Fibroblast of skin of abdomen (primary cell): ENCODE measurements around the gene HSD11B2.
"Not testable (repeated sequence)": the region's sequence is repeated elsewhere in the genome, so short reads cannot be mapped to it uniquely, and the experiment has no call there.

ENCODE experiments used
- DNase-seq: peaks from one replicate; pipeline ENCODE4 v3.0.0-alpha.2; 2013

HSD11B2 gene

GRCh38 chr16:67415421-67415820 is 15.5 kb upstream of the HSD11B2 start:
- not testable (repeated sequence) for DNase-seq

- peak; percentile 66 for DNase-seq
Measured at GRCh38 chr16:67415872-67416793, 14.8 kb upstream of the HSD11B2 start, which contains the start of gene ZDHHC1. Gene ZDHHC1, minus strand, starts transcription at chr16:67416477. Its CDS starts 8,702 bp downstream, at chr16:67407775.

DNA sequence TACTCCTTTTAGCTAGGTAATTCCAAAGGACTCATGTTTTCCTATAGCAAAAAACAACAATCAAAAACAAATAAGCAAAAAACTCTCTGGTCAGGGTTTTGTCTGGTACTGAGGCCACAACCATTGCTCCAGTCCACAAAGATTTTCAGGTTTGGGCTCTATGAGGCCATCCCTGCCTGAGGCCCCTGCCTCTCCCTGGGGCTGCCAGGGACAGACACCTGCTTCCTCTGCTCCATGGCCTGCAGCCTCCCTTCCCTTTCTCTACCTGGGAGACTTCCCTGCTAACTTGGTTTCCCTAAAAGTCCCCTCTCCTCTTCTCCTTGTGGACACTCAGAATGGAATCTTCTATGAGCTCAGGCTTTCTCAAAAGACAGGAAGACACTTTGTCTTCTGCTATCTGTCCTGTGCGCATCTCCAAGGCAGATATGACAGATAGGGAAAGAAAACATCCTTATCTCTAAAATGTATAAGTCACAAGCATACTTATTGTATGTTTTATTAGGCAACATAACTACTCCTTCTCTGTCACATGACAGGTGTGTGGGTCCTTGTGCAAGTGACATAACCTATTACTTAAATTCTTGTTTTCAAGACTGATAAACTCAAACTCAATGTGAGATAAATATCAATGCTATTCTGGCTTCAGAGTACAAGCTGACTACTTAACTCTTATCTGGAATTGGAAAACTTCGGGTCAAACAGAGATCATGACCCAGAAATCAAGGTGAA is 13.4 kb upstream of the HSD11B2 start:
- no peak for DNase-seq

GRCh38 chr16:67419502-67419901 is 11.4 kb upstream of the HSD11B2 start:
- peak; percentile 61 for DNase-seq

DNA sequence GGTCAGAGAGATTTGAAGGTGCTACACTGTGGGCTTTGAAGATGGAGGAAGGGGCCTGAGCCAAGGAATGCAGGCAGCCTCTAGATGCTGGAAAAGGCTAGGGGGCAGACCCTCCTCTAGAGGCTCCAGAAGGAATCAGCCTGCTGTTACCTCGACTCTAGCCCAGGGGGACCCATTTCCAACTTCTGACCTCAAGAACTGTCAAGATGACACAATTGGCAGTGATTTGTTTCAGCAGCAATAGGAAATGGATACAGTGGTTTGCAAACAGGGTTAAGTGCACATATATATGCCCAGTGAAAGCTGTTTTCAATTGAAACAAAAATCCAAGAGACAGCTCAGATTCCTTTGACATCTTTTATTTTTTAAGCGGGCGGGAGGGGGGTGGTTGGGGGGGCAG is 11.0 kb upstream of the HSD11B2 start:
- peak; percentile 38 for DNase-seq

DNA sequence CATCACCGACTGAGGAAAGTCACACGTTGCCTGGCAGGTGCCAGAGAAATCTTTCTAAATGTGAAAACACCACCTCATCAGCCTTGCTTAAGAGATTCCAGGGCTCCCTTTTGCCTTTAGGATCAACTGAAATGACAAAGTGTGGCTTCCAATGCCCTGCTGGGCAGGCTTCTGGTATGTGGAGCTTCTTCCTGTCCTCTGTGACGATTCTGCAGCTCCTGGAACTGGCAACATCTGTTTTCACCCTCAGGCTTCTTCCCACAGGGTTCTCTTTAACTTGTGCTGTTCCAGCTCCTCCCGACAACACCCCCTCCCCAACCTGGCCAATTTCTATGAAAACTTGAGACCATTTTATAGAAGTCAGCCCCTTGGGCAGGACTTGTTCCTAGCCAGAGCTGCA is 9.9 kb upstream of the HSD11B2 start:
- DNase-seq, result no peak

DNA sequence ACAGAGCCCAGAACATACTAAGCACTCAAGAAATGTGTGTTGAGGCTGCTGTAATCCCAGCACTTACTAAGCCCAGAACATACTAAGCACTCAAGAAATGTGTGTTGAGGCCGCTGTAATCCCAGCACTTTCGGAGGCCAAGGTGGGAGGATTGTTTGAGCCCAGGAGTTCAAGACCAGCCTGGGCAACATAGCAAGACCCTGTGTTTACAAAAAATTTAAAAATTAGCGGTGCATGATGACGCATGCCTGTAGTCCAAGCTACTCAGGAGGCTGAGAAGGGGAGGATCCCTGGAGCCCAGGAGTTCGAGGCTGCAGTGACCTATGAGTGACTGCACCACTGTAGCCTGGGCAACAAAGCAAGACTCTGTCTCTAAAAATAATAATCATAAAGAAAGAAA is 7.9 kb upstream of the HSD11B2 start:
- no peak for DNase-seq

DNA sequence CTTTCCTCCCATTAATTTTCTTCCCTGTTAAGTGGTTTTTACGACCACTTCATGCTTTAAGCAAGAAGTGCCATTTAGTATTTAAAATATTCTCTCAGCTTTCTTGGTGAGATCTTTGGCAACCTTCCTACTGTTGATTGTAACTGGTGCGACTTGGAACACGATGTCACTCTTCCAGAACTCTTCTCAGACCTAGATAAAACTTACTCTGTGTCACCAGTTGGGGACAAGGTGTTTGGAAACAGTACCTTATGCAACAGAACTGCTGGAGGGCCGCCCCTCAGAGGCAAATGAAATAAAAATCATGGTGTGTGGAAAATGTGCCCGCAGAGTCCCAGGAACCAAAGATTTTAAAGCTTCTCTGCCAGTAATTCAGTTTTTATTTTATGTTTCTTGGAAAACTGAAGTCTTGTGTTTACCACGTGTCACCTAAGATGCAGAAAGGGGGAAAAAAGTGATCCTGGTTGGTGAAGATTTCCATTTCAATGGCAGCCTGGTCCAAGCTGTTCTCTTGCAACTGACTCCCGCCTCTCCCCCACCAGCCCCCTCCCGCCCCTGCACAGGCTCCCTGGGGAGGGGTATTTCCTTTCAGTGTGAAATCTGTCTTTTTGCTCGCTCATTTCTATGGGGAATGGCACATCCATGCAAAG is 7.2 kb upstream of the HSD11B2 start:
- DNase-seq, result no peak

DNA sequence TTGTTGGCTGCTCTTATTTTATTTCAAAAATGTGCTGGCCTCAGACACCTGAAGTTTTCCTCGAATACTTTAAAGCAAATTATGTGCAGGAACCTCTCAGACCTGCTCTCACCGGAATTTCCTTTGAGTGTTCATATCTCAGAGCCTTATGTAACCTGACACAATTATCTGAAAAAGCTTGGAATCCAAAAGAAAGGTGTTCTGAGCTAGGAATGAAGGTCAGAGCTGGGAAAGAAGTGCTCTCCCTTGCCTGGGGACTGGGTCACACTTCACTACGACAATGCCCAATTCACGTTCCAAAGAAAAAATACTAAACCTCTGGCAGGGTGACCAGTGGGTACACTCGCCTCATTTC is 6.7 kb upstream of the HSD11B2 start:
- no peak for DNase-seq

DNA sequence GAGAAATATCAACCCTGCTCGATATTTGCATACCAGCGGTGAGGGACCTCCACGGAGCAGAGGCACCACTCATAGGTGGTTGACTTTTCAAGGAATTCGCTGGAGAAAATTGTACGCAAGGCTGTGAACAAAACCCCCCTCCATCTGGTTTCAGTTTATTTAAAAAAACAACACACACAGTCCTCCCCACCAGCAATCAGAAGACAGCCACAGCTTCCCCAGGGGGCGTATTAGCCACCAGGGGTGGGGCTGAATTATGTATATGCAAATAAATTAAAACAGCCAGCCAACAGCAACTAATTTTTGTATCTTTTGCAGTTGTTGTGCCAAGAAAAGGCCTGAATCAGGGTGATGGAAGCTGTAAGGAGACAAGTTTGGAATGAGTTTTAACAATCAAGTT is 5.9 kb upstream of the HSD11B2 start:
- peak; percentile 79 for DNase-seq

DNA sequence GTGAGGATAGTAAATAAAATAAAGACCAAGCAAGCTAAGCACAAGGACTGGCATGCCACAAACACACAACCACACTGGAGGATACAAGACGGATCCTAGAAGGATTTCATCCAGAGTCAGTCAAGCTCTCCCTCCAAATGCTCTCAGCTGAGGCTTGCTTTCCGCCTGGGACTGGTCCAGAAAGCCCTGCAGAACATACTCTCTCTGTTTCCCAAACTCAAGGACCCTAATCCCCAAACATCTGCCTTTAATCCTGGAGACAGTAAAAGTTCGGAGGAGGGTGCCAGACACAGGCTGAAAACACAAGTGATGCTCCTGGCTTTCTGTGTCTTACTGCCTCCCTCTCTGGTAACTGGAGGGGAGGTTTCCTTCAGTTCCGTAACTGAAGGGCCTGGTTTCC is 5.3 kb upstream of the HSD11B2 start:
- DNase-seq, result no peak

DNA sequence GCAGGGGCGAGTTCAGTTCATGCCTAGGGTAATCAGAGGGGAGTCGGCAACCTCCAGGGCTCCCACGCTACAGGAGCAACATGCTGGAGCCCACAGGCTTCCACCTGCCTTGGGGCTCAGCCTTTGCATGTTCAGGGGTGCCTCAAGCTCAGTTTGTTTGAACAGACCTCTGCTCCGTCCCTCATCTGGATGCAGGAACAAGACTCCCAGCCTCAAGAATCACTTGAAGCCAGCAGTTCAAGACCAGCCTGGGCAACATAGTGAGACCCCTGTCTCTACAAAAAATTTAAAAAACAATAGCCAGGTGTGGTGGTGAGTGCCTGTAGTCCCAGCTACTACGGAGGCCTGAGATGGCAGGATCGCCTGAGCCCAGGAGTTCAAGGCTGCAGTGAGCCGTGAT is 4.9 kb upstream of the HSD11B2 start:
- DNase-seq, result no peak

DNA sequence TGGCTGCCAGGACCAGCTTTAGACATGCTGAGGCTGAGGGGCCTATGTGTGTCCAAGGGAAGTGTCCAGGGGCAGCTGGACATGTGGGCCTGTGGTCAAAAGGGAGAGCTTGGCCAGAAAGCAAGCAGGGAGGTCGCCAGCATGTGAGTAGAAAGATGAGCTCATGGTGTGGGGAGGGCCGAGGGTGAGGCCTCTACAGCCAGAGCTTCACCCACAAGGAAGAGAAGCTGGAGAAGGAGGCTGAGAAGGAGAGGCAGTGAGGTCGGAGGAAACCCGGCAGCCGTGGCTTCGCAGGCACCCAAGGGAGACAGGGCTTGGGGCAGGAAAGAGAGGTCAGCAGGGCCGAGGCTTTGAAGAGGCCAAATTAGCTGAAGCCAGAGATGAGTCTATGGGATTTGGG is 4.0 kb upstream of the HSD11B2 start:
- no peak for DNase-seq

GRCh38 chr16:67428146-67428731 is 2.7 kb upstream of the HSD11B2 start:
- peak; percentile 37 for DNase-seq

DNA sequence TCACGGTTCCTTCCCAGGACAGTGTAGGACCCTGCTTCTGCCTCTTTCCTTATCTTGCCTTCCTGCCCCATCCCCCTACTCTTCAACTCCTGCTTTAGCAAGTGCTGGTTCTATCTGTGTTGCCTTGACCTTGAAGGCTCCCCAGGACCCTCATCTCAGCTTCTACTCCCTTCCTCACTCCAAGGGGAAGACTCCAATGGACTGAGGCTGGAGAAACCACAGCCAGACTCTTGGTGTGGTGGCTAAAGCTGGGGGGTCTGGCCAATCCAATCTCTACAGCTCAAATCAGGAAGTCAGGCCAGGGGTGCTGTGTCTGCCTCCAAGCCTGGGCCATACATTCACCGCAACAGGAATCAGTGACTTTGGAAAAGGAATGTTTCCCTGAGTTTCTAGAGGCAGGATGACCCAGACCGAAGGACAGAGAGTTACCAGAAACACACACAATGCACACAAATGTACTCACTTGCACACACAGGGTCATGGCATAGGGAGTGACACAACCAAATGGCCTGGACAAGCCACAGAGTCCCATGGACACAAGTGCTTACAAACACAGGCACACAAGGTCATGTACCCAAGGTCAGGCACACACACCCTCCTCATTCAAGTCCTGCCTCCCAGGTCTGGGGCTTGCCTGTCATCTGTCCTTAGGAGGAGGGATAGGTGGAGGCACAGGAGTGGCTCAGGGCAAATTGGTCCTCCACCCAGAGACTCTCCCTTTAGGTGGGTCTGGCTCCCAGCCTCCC is 1.7 kb upstream of the HSD11B2 start:
- no peak for DNase-seq

DNA sequence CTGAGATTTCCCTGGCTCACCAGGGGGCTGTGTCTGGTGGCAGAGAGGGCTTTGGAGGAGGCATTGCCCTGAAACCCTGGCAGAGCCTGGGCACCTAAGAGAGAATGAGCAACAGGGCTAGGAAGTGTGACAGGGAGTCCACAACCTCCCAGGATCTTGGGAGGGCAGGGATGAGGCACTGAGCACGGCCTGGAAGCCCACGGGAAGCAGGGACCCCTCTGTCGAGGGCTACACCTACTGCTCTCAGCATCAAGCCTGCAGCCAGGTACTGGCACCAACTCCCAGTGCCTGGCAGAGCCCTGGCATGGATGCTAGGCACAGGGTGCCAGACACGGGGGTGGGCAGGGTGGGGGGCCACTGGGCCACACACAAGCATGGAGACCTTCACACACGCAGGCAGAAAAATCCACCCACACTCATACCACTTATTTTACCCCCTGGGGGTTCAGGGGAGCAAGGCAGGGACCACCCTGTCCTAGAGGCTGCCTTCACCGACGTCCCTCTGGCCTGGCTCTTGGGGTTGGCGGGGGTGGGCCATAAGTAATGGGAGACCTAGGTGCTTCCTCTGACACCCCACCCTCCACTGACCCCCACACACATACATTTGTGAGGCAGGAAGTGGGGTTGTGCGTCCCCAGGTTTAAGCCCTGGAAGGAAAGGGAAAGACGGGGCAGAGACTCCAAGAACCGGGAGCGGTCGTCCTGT is 970 bp upstream of the HSD11B2 start:
- no peak for DNase-seq

DNA sequence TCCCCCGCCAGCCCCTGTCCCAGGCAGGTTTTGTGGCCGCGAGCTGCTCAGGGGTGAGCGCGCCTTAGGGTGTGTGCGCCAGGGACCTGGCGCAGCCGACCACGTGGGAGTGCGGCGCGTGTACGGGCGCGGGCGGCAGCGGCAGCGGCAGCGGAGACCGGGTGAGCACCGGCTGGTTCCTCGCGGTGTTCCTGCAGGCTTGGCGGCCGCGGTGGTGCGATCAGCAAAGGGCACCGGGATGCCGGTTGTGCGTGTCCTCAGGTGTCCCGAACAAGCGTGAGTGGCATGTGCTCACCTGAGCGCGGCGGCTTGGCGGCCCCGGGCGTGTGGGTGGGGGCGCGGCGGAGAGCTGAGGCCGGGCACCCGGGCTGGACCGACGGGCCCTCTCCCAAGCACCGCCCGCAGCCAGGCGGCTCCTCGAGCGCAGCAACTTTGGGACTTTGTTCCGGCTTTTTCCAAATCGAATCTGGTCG is 381 bp upstream of the HSD11B2 start:
- no peak for DNase-seq

- no peak for DNase-seq
Measured at GRCh38 chr16:67431775-67432505, 1.0 kb downstream of the HSD11B2 start.

DNA sequence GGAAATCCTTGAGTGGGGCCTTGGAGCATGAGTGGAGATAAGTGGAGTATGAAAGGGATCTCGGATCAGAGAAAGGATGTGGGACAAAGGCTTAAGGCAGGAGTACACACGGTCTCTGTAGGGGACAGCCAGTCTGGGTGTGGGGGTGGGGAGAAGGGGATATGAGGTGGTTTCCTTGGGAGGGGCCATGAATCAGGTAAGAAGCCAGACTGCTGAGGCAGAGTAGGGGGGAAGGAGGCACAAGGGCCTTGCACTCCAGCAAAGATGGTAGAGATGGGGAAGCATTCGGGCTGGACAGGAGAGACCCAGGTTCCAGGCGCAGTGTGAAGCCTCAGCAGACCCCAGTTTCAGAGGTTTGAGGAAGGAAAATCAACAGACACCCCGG is 1.6 kb downstream of the HSD11B2 start:
- DNase-seq, result no peak

- DNase-seq, result no peak
Measured at GRCh38 chr16:67433131-67433719, 2.3 kb downstream of the HSD11B2 start.
